Measurements from ENCODE around the gene CDH11.
A peak's percentile ranks its signal among the peaks of the same experiment; 100 is the strongest.

The CDH11 gene

DNA sequence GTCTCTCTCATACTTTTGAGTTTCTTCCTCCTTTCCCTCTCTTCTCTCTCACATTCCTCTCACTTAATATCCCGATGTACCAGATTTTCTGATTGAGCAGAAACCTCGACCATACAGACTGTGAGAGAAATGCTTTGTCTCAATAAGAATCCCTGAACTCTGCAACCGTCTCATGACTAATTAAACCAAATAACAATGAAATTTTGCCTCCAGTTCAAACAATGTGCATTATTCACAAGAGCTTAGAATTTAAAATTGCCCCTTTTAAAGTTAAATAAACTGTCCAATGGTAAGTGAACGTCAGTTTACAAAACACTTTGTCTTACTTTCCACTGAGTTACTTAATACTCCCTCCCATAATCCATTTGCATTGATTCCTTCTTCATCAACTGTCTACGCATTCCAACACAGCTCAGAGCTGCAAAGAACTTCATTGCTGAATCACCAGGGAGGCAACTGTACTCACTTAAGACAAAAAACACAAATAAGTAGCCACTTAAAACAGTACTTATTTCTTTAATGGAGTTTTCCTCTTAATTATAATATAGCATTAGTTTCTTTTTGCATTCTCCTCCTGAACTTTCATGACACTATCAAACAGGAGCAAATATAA lies 4.9 kb downstream of the CDH11 start:
- no peak for DNase-seq

DNA sequence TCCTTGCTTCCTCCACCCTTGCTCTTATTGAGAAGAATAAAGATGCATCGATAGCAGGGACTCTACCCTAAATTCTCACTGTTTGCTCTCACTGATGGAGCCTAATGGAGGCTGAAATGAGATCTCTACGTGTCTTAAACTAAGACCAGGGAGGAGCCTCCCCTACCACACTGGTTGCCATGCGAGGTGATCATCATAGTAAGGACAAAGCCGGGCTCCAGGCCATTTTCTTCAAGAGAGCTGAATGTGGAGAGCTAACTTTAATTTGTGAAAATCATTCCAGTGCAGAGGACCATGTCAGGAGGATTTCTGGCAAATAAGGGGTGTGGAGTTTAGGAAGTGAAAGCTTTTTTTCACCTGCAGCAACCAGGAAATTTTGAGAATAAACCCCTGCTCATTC lies 5.6 kb downstream of the CDH11 start:
- DNase-seq = no peak

DNA sequence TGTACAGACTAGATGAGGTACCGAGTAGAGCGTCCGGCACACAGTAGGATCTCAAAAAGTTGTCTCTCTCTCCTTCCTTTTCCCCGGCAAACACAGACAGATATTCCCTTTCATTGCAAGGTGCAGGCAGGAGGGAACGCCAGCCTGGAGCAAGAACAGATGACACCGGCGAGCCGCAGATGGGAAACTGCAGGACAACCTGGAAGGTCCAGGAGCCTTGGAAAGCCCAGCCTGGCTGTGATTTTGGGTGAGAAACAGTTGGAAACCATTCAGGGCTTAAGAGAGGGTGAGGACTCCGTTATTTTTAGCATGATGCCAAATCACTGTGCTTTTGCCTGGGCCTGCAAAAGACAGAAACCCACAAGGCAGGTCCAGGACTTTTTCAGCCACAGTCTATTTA lies 7.3 kb downstream of the CDH11 start:
- DNase-seq = no peak

DNA sequence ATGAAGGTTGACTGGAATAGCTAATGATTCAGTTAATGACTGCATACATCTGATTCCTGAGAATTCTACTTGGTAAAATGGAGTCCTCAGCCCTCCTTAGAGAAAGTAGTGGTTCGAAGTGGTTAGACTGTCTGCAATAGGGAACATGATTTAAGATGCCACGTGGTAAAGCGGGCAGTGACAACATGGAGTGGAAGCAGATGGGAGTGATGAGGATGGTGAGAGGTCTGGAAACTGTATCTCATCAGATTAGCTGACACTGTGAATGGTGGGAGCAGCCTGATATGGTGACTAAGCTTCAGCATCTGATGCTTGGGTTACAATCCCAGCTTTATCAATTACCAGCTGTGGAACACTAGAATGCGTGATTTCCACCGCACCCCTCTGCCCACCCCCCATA lies 8.4 kb downstream of the CDH11 start:
- DNase-seq = no peak

DNA sequence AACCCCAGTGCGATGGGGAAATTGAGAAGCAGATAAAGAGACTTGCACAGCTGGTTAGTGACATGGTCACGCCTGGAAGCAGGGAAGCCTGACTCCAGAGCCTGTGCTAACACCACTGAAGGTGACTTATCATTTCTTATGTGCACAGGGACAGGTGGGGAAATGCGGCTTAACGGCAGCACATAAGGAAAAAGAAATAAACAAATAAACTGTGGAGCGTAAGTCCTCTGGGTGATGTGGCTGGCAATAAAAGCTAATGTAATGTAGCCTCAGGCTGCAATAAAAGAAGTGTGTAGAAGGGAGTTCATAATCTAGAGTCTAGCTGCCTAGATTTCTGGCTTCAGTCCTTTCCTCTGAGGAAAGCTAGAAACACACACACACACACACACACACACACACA lies 10.6 kb downstream of the CDH11 start:
- no peak for DNase-seq

DNA sequence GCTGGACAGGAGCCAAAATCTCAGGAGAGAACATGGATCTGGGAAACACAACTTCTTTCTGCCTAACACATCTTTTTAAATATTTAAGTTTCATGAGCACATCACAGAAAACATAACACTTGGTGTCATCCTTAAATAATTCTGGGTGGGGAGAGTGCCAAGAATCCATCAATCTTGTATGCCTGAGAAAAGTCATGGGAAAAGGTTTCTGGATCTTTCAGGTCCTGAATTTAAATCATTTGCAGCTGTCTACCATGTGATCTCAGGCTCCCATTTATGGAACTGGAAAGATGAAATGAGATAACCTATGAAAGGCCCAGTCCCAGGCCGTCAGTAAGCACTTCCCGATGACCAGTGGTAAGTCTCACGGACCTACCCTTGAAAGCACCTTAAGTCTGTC lies 15.1 kb downstream of the CDH11 start:
- no peak for DNase-seq

DNA sequence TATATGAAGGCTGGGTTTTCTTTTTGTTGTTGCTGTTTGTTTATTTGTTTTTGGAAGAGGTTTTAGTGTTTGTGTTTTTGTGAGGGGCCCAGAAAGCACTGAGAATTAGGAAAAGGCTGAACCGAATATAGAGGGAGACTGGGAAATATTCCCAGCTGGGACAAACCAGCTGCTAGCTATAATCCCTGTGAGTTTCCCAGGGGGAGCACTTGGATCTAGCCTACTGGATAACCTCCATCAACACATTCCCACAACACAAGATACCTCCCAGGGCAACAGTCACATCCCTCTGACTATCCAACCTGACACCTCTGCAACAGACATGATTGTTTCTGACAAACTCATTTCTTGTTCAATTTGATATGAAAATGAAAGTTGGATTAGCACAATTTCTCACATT lies 16.7 kb downstream of the CDH11 start:
- no peak for DNase-seq

DNA sequence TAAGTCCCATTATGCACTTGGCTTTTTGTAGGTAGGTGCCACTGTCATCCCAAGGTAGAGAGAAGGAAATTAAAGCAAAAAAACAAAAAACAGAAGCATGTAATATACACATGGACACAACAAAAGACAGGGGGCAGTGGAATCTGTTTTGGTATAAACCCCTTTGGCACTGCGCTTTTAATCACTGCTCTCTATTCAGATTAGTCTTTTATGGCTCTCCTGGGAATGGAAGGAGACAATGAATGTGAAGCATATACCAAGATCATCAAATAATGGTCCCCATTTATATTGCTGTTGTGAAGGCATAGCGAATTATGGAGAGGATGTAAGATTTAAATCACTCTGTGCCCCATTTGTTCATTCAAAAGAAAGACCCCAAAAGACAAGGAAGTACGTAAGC lies 17.4 kb downstream of the CDH11 start:
- DNase-seq = no peak

DNA sequence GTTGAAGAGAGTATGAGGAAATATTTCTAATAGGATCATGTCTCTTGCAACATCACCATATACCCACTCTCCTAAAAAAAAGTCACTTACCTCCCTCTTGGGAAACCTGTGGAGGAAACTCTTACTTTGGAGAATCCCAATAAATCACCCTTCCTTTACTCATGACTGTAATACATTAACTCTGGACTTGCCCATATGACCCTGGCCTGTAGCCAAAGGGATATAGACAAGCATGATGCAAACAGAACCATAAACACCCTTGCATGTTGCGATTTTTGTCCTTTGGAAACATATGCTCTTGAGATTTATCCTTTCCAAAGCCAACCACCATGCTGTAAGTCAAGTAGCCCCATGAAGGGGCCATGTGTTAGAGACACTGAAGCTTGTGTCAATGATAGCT lies 19.5 kb downstream of the CDH11 start:
- no peak for DNase-seq

DNA sequence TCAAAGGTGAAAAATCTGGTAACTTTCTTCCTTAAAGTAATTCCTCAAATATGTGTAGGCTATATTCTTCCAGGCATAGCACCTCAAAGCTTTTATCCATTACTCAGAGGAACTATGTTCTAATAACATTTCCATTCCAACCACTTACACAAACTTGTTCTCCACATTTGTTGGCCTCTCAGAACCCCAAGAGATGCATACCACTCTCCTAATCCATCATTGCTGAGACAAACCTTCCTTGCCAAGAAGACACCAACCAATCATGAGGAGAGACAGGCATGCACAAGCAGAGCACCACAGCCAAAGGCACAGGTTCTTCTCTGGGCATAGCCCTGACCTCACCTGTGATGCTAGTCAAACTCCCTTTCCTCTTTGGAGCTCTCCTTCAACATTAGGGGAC lies 20.9 kb downstream of the CDH11 start:
- DNase-seq = no peak

DNA sequence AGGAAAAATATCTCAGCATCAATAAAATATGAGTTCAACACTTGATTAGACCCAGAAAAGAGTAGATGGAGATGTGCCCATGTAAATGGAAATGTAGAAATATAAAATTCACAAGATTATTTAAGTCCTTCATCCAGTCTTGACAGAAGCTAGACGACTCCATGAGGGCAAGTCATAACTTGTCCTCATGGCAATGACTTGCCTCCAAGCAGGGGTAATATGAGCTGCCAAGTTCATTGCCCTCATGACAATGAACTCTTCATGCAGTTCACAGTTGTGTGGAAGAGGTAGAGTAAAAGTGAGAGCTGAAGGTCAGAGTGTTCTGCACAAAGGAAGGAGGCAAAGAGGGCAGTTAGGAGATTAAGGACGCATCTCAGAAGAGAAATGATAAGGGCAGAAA lies 22.3 kb downstream of the CDH11 start:
- DNase-seq = no peak

DNA sequence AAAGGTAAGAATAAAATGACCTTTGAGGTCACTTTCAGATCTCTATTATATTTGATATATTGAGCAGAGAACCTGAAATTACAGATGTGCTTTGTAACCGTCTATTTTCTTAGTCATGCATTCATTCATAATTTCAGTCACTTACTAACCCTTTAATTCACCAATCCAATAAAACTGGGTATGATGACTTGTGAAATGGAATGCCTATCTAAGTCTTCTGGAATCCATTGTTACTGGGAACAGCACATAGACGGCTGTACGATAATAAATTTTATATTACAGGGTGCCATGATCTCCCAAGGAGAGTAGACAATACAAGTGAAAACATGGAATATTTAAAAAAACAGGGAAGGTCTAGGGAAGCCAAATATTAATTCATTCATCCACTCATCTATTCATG lies 22.9 kb downstream of the CDH11 start:
- no peak for DNase-seq

DNA sequence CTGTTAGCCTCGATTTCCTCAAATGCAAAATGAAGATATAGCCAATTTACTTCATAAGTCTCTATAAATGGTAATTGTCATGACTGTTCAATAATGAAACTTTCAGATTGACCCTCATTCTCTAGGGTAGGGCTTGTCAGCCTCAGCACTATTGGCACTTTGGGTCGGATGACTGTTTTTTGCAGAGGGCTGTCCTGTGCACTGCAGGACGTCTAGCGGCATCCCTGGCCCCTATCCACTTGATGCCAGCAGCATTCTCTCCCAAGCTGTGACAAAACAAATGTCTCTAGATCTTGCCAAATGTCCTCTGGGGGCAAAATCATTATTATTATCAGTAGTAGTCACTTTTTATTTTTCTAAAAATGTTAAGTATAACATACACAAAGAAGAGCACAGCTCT lies 24.6 kb downstream of the CDH11 start:
- no peak for DNase-seq

DNA sequence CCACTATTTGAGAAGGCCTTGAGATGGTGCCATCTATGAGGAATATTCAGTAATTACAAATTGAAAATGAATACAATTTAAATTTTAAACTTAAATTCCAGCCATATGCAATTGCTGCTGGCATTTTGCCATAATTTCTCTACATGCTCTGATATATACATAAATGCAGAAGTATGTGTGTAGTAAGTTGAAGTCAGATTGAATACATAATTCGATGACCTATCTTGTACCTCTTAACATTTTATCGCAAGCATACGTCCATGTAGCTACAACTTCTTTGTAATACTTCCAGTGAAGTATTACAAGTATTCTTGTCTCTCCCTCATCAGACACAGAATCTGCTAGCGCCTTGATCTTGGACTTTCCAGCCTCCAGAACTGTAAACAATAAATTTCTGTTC lies 26.0 kb downstream of the CDH11 start:
- no peak for DNase-seq

DNA sequence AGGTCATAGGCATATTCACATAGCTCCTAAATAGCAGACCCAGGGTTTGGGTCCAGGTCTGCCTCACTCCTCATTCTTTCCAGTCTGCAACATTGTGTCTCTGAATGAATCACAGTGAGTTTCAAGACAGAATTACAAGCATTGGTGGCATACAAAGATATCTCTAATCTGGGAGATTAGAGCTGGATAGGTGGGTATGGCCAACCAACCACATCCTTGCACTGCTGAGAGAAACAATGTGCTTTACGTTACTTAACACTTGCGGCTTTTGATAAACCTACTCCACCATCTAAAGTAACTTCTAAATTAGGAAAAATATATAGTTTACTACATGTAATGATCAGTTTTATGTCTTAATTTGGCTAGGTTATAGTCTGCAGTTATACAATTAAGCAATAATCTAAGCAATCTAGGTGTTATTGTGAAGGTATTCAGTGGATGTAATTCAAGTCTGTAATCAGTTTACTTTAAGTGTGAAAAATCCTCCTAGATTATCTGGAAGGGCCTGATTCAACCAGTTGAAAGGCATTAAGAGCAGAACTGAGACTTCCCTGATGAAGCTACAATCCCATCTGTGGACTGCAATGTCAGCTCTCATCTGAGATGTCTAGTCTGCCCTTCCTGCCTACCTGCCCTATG lies 26.7 kb downstream of the CDH11 start:
- DNase-seq = no peak

DNA sequence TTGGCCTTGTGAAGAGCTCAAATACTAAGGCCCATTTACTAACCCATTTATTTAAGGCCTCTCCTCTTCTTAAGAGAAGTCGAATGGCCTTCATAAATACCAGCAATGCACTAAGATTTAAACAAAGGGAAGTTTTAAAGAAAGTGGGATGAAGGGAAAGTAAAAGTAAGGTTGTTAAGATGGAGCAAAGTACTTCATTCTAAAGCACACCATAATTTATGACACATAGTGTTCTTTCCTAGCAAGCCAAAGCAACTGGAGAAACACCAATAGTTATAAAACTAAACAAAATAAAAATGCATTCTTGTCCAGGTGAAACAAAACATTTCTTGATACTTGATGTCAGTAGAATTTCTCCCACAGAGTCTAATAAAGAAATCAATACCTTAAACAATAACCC lies 27.9 kb downstream of the CDH11 start:
- no peak for DNase-seq

DNA sequence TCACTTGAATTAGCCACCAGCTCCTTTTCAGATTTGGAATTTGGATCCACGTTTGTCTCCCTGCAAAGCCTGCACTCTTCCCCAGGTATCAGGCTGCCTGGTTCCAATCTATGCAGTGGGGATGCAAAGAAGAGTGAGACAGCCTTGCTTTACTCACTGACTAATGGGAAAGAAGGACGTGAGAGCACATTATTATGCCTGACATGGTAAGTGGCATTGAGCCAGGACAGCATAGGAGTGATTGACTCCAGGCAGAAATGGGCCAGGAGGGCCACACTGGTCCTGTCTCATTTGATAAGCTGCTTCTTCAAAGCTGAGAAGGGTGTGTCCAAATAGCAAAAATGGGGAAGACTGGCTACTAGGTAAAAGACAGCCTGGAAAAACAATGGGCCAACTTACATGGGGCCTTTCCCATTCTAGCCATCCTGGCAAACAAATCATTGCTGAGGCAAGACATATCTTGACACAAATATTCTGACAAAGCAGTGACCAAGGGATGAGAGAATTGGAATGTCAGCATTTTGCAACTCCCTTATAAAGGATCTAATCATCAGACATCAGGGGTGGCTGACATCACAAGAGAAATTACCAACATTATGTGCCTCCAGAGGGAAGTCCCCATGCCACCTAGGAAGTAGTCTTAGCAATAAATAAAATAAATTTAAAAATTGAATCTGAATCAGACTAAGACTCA lies 38.6 kb downstream of the CDH11 start:
- no peak for DNase-seq

DNA sequence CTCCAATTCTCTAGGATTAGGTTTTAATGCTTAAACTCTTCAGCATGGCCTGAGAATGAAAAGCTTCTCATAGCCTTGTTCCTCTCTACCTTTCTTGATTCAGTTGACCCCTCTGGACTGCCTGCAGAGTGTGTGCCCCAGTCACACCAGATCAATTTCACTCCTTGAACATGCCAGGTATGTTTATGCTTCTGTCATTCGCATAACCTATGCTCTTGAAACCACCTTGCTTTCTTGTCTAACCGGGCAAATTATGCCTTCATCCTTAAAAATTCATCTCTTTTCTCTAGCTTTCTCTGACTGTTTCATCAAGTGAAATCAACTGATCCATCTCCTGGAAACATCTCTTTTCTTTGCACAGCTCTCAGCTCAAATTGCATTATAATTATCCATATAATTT lies 42.3 kb downstream of the CDH11 start:
- no peak for DNase-seq

DNA sequence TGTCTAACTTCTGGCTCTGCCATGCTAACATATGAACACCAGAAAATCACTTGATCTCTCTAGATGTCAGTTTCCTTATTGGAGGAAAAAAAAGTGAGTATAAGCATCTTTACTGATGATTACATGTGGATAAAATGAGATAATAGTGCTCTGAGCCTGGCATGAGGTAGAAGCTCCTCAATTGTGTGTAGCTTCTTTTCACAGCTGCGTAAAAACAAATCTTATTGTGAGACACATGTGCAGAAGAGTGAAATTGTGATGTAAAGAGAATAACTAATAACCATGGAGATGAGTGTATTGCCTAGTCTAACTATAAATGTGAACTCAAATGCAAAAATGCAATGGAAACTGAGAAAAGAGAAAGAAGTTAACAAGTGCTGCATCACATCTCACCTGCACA lies 44.7 kb downstream of the CDH11 start:
- DNase-seq = no peak

DNA sequence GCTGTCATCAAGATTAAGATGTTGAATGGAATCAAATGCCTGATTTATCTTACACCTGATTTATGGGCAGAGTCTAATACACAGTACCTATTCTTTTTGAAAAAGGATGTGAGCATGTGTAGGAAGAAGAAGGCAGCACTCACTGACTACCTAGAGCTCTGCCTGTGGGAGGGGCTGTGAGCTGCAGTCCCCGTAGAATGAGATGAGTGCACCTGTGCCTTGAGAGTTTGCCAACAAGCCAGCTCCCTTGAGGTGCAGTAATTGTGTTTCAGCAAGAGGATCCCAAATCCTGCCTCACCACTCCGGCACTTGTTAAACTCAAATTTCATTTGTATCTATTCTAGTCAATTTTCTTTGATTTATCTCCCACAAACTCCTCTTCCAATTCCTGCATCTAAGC lies 46.0 kb downstream of the CDH11 start:
- no peak for DNase-seq

DNA sequence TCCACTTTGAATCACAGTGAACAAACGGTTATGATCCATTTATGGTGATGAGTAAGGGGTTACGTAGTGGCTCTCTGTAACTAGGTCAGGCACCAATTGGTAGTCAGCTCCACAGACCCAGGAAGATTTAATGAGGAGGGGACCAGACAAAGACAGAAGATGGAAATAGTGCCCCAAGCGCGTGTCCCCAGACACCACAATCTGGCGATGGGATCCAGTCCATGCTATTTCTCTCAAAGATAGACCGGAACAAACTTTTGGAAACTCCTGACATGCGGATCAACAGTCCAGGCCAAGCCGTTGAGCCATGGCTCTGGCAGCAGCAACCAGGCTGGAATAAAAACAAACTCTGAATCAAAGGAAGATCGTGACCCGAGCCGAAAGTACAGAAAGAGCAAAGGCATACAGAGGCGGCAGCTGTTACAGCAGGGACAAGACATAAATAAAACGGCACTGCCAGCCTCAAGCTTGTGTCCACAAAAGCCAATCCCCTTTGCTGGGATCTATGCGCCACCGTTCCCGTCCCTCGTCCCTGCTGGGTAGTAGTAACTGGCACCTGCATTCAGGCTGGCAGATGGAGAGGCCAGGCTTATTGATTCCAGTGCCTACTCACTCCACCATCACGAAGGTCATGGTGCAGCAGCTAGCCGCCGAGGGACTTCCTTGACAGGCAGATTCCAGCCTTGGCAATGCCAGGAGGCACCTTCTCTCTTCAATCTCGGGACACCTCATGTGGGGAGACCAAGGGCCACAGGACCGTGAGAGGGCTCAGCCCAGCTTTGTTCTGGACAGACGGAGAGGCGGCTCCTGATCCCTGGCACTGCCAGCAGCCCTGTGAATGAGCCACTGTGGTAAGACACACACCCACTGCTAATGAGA lies 50.2 kb downstream of the CDH11 start:
- peak; percentile 9 for DNase-seq

DNA sequence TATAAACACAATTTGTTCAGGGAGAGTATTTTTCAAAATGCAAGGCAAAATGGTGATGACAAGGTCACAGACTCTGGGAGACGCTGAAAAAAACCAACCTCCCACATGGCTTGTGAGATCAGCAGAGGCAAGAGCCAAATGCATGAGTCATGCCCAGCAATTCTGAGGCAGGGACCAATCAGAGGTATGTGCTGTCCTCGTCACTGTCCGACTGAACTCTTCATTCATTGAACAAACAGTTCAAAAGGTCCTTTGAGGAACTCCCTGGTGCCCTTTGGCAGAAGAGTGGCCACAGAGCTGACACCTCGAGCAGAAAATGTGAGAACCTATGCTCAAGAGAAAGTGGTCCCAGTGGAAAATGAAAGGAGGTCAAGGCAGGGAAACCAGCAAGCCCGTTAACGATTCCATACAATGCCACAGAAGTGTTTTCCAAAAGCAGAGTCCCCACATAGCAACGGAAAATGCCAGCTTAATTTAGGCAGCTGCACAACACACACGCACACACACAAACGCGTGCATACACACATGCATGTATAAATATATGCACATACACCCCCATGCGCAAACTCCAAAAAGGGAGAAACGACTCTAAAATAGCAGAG lies 50.9 kb downstream of the CDH11 start:
- DNase-seq = peak; percentile 69

DNA sequence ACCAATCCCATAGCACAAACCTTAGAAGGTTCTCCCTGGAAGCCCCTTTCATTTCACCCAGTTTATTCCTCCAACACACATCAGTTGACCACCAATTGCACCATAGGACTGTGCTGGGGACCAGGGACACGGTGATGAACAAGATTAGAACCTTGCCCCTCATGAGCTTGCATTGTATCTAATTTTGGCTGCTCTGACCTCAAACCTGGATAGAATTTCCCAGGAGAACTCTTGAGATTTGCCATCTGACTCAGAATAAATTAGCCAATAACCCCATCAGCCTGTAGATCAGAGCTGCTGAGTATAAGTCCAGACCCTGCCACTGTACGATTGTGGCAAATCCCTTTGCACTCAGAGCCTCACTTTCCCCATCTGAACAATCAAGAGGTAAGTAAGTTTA lies 52.1 kb downstream of the CDH11 start:
- DNase-seq = no peak
